Kidney (tissue), 14 donors: ENCODE data around the gene ACAA1. TPM values are rescaled to one million over a fixed set of nuclear protein-coding genes. Genes with fewer than 3 reads are reported as not detected.
A peak's percentile ranks its signal among the peaks of the same experiment; 100 is the strongest.

Experiments used
- DNase-seq, 5 donors: peaks; one replicate each; pipeline ENCODE4 v3.0.0-alpha.2; 2013 to 2020
- FAIRE-seq: peaks from 2 replicates; lab custom pipeline; 2012; peaks lifted over from hg19 to GRCh38; lab: Jason Lieb, UNC
- H3K27ac ChIP-seq, 2 donors: one replicate each; pipeline ENCODE4 v1.7.0; 2013; ENCODE audit warnings: low read depth in 2 of 2, low read length in 2 of 2, inconsistent platforms in 1 of 2
- H3K27me3 ChIP-seq: one replicate; pipeline ENCODE4 v1.7.1; 2013; ENCODE audit warnings: low read length, inconsistent platforms; ENCODE audit not compliant: control insufficient read depth, insufficient read depth
- H3K36me3 ChIP-seq, 3 donors: one replicate each; pipeline versions ENCODE4 v1.7.0 to v1.7.1; 2013; ENCODE audit warnings: low read length in 3 of 3, control low read depth in 1 of 3, inconsistent platforms in 1 of 3; ENCODE audit not compliant: insufficient read depth in 3 of 3, control insufficient read depth in 2 of 3
- H3K4me1 ChIP-seq, 3 donors: one replicate each; pipeline versions ENCODE4 v1.7.0 to v1.7.1; 2013; ENCODE audit warnings: low read length in 3 of 3, inconsistent platforms in 1 of 3, low read depth in 1 of 3; ENCODE audit not compliant: control insufficient read depth in 2 of 3, insufficient read depth in 2 of 3
- H3K4me3 ChIP-seq, 3 donors: one replicate each; pipeline versions ENCODE4 v1.7.0 to v1.8.1; 2013; ENCODE audit warnings: low read length in 3 of 3, control low read depth in 1 of 3, inconsistent platforms in 1 of 3
- H3K9ac ChIP-seq, 3 donors: one replicate each; pipeline versions ENCODE4 v1.7.0 to v1.7.1; 2013; ENCODE audit warnings: low read length in 3 of 3, control low read depth in 1 of 3, inconsistent platforms in 1 of 3
- H3K9me3 ChIP-seq, 3 donors: one replicate each; pipeline versions ENCODE4 v1.7.0 to v1.7.1; 2013; ENCODE audit warnings: low read length in 3 of 3, control low read depth in 1 of 3, inconsistent platforms in 1 of 3; ENCODE audit not compliant: control insufficient read depth in 2 of 3, insufficient read depth in 1 of 3
- CTCF ChIP-seq: IDR thresholded peaks from 3 replicates; pipeline ENCODE4 v1.5.1; 2012; ENCODE audit warnings: mild to moderate bottlenecking, moderate library complexity, borderline replicate concordance; ENCODE audit not compliant: insufficient read depth; ENCODE audit errors: extremely low read depth
- intact Hi-C: fragments of 100-400 bp; cut with DNase I; formaldehyde crosslinking; loops from one replicate; pipeline ENCODE4 v1.11.1; 2022
- polyA plus RNA-seq: library from polyadenylated mRNA; stranded (reverse); fragments of 350-450 nt; fragmentation: Illumina TruSeq; extraction: RNeasy Lipid Tissue Mini Kit (QIAGEN cat#74804); gene quantifications from one replicate; pipeline ENCODE4 v1.2.3, GENCODE V29; 2014; ENCODE audit warnings: low read depth, low replicate concordance; ENCODE audit not compliant: insufficient read depth
- total RNA-seq: library from RNA; stranded (reverse); fragmentation: NEBNext Ultra II Directional; extraction: Animal tissue kit (Norgen Biotek cat#: 25700); gene quantifications from one replicate; pipeline ENCODE4 v1.2.1, GENCODE V29; 2021
- donor health status: control.
- donor health status: control.
- donor health status: control.
- donor health status: control.
- donor health status: control.
- donor health status: DM: yes; HTN: yes; CAD: no.
- donor health status: Normal renal cell carcinoma (clear cell type).

Gene ACAA1
- total and polyA plus RNA-seq, 2 donors from 2014 or later: 90.0 to 566 TPM

GRCh38 chr3:38114875-38115644 lies 21.9 kb downstream of the ACAA1 start:
- Histone ChIP-seq H3K27me3 (no peaks in the 10 kb centered on the region), H3K9ac (no peak overlapping the region), H3K36me3 (peaks cover 0 to 4% (median 4%) of the 10 kb centered on the region in 3 donors), H3K27ac (no peak overlapping the region), H3K9me3 (no peaks in the 10 kb centered on the region), H3K4me3 (no peak overlapping the region), H3K4me1 (peaks cover 0 to 3% (median 0%) of the 10 kb centered on the region in 3 donors)
- FAIRE-seq (no peak), DNase-seq (peak in 3 of 5 donors; percentile 8 to 22 (median 10))
- no peak for TF ChIP-seq CTCF
- intact Hi-C loops: no loop called here

GRCh38 chr3:38114052-38114874 lies 22.7 kb downstream of the ACAA1 start:
- Histone ChIP-seq H3K27ac (no peak overlapping the region), H3K36me3 (peaks cover 0 to 4% (median 0%) of the 10 kb centered on the region in 3 donors), H3K9ac (no peak overlapping the region), H3K4me3 (no peak overlapping the region), H3K27me3 (no peaks in the 10 kb centered on the region), H3K4me1 (peaks cover 0 to 3% (median 0%) of the 10 kb centered on the region in 3 donors), H3K9me3 (no peaks in the 10 kb centered on the region)
- intact Hi-C loops: no loop called here
- no peak for TF ChIP-seq CTCF
- FAIRE-seq (no peak), DNase-seq (peak in 3 of 5 donors; percentile 7 to 69 (median 34))

GRCh38 chr3:38112378-38112761 lies 24.6 kb downstream of the ACAA1 start:
- Histone ChIP-seq H3K4me3 (no peak overlapping the region), H3K9ac (no peak overlapping the region), H3K27me3 (no peaks in the 10 kb centered on the region), H3K9me3 (no peaks in the 10 kb centered on the region), H3K27ac (no peak overlapping the region), H3K36me3 (no peaks in the 10 kb centered on the region), H3K4me1 (no peaks in the 10 kb centered on the region)
- intact Hi-C loops: no loop called here
- no peak for FAIRE-seq
- TF ChIP-seq CTCF: no peak
- DNase-seq: peak in 1 of 5 donors; percentile 19
